Activated naive CD8-positive, alpha-beta T cell treated with anti-CD3 and anti-CD28 coated beads, Interleukin-2, amount 10 ng/mL, durations not matched to agents 7 days and 5 days (primary cell): Measurements from ENCODE around the gene SRCIN1. TPM values are rescaled to one million over a fixed set of nuclear protein-coding genes. Genes with fewer than 3 reads are reported as not detected.
"Not testable (repeated sequence)": the region's sequence is repeated elsewhere in the genome, so short reads cannot be mapped to it uniquely, and the experiment has no call there.

Experiments used
- ATAC-seq: fragments of 150-1000 bp; cut with Tn5 transposase; one replicate; pipeline ENCODE4 v1.10.0; 2021; ENCODE audit warnings: low read depth, moderate library complexity
- POLR2A ChIA-PET: fragments of 350-600 bp; sonication (Branson Sonifier 250); formaldehyde crosslinking; loops from one replicate; lab custom pipeline; 2021; ENCODE audit warnings: antibody characterized with exemption; lab: Charles Lee
- DNase-seq: peaks from one replicate; pipeline ENCODE4 v3.0.0; 2021
- H3K27ac Mint-ChIP-seq: one replicate; pipeline ENCODE4 v1.8.0; 2022; ENCODE audit warnings: mild to moderate bottlenecking, mixed read lengths
- H3K27me3 Mint-ChIP-seq: one replicate; pipeline ENCODE4 v1.8.0; 2022; ENCODE audit warnings: mild to moderate bottlenecking, moderate library complexity, mixed read lengths
- H3K36me3 Mint-ChIP-seq: one replicate; pipeline ENCODE4 v1.8.0; 2021; ENCODE audit warnings: mild to moderate bottlenecking, mixed read lengths
- H3K4me1 Mint-ChIP-seq: one replicate; pipeline ENCODE4 v1.8.0; 2021; ENCODE audit warnings: mixed read lengths
- H3K4me3 Mint-ChIP-seq: one replicate; pipeline ENCODE4 v1.8.0; 2022; ENCODE audit warnings: mild to moderate bottlenecking, moderate library complexity, mixed read lengths
- H3K9me3 Mint-ChIP-seq: one replicate; pipeline ENCODE4 v1.8.0; 2021; ENCODE audit warnings: mixed read lengths
- total RNA-seq, 2 experiments: library from RNA; stranded (reverse); gene quantifications; one replicate each; pipeline ENCODE4 v1.2.3, GENCODE V29; 2021

The SRCIN1 gene
- total RNA-seq, 2 experiments from 2014 or later = 0.11 TPM; not detected in 1

DNA sequence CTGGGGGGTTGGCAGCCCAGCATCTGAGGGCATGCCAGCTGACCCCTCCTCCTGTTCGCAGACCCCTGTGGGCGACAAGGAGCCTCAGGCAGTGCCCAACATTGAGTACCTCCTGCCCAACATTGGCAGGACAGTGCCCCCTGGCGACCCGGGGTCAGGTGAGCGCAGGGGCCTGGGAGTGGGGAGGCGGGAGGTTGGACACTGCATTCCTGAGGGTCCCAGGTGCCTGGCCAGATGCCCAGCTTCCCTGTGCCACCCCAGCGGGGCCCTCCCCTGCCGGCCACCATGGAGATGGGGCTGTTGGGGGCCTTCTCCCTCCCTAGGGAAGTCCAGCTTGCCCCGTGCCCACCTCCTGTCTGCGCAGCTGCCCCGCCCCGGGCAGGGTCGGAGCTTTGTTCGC is 107.4 kb downstream of the SRCIN1 start:
- no peak overlapping the region for H3K4me3 Mint-ChIP-seq
- DNase-seq (no peak), ATAC-seq (no peak)
- no peaks in the 10 kb centered on the region for H3K4me1 Mint-ChIP-seq
- no peaks in the 10 kb centered on the region for H3K27me3 Mint-ChIP-seq
- no peak overlapping the region for H3K27ac Mint-ChIP-seq
- no peaks in the 10 kb centered on the region for H3K36me3 Mint-ChIP-seq
- POLR2A ChIA-PET = no interaction called here
- H3K9me3 Mint-ChIP-seq = peaks cover 2% of the 10 kb centered on the region

DNA sequence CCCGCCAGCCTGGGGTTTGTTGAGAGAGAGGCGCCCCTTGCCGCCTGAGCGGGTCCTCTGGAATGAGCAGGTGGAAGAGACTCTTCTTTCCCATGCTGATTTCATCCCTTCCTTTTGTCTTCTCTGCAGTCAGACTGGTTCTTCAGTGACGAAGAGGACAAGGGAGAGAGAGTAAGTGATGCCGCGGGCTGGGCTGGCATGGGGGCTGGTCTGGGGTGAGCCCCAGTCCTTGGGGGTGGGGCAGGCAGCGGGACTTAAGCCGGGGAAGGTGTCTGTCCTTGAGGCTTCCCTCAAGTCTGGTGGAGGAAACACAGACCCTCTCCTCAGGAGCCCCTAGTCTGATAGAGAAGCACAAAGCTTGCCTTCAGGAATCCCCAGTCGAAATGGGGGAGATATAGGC is 108.1 kb downstream of the SRCIN1 start:
- H3K9me3 Mint-ChIP-seq, H3K4me1 Mint-ChIP-seq, ATAC-seq, POLR2A ChIA-PET, DNase-seq, H3K36me3 Mint-ChIP-seq, H3K27ac Mint-ChIP-seq, H3K4me3 Mint-ChIP-seq, H3K27me3 Mint-ChIP-seq: not testable (repeated sequence)

DNA sequence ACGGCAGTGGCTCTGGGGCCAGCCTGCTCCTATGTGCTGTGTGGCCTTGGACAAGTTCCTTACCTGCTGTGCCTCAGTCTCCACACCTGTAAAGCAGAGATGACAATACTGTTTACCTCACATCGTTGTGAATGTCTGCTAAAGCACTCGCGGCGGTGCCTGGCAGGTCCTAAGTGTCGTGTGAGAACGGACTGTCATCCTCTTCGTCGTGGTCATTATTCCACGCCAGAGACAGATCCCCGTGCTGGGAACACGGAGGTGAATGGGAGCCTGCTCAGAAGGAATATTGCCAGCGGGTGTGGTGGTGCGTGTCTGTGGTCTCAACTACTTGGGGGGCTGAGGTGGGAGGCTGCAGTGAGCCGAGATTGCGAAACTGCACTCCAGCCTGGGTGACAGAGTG is 111.6 kb downstream of the SRCIN1 start:
- H3K4me1 Mint-ChIP-seq, H3K4me3 Mint-ChIP-seq, POLR2A ChIA-PET, H3K36me3 Mint-ChIP-seq, DNase-seq, H3K27ac Mint-ChIP-seq, H3K27me3 Mint-ChIP-seq, ATAC-seq, H3K9me3 Mint-ChIP-seq: not testable (repeated sequence)

GRCh38 chr17:38492067-38493040 is 113.4 kb downstream of the SRCIN1 start:
- H3K4me1 Mint-ChIP-seq, H3K4me3 Mint-ChIP-seq, H3K36me3 Mint-ChIP-seq, POLR2A ChIA-PET, H3K27me3 Mint-ChIP-seq, H3K9me3 Mint-ChIP-seq, ATAC-seq, H3K27ac Mint-ChIP-seq: not testable (repeated sequence)
- DNase-seq = peak; percentile 92

GRCh38 chr17:38491346-38492066 is 114.2 kb downstream of the SRCIN1 start:
- H3K27me3 Mint-ChIP-seq, H3K27ac Mint-ChIP-seq, H3K4me1 Mint-ChIP-seq, POLR2A ChIA-PET, H3K4me3 Mint-ChIP-seq, H3K9me3 Mint-ChIP-seq, ATAC-seq, DNase-seq, H3K36me3 Mint-ChIP-seq: not testable (repeated sequence)

DNA sequence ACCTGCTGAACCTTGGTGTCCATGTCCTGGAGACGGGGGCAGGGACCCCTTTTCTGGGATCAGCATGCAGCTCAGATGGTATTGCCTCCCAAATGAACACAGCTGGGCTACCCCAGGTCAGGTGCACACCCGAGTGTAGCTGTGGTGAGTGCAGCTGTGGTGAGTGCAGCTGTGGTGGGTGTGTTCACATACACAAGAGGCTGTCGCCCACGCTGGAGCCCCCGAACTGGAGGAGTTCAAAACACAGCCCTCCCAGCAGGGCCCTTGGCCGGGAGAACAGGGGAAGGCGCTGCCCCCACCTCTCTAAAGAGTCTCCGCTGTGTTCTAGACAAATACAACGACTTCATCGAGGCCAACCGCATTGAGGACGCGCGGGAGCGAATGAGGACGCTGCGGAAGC is 116.0 kb downstream of the SRCIN1 start:
- H3K27me3 Mint-ChIP-seq, H3K4me3 Mint-ChIP-seq, H3K27ac Mint-ChIP-seq, ATAC-seq, H3K9me3 Mint-ChIP-seq, POLR2A ChIA-PET, H3K4me1 Mint-ChIP-seq, H3K36me3 Mint-ChIP-seq, DNase-seq: not testable (repeated sequence)

DNA sequence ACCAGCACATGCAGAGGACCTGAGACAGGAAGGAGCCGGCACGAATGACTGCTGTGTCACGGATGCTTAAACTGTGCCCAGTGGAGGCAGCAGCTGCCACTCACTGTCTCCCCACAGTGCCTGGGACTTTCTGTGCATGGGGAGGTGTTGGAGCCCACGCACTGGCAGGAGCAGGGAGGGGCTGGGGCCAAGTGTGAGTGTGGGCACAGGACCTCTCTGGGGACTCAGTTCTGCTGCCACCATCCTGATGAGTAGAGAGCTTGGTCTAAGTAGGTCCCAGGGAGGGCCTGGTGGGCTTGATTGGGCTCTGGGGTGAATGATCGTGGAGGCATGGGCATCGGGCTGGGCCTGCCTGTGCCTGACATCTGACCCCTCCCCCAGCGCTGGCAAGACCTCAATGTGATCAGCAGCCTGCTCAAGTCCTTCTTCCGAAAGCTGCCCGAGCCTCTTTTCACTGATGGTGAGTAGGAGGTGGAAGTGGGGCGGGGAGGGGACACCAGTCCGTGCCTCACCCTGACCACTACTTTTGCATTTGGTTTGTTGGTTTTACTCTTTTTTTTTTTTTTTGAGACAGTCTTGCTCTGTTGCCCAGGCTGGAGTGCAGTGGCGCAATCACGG is 120.0 kb downstream of the SRCIN1 start:
- H3K27me3 Mint-ChIP-seq, H3K9me3 Mint-ChIP-seq, ATAC-seq, DNase-seq, H3K4me1 Mint-ChIP-seq, H3K36me3 Mint-ChIP-seq, H3K4me3 Mint-ChIP-seq, H3K27ac Mint-ChIP-seq, POLR2A ChIA-PET: not testable (repeated sequence)

- no peak for DNase-seq
- Mint-ChIP-seq H3K36me3 (no peaks in the 10 kb centered on the region), H3K27me3 (peaks cover 7% of the 10 kb centered on the region), H3K9me3 (no peaks in the 10 kb centered on the region), H3K4me1 (no peaks in the 10 kb centered on the region), H3K27ac (peak overlapping the region; percentile 17), H3K4me3 (no peak overlapping the region)
- POLR2A ChIA-PET = no interaction called here
- ATAC-seq = no peak
Observed at GRCh38 chr17:38485146-38485468, 120.6 kb downstream of the SRCIN1 start.

- H3K4me3 Mint-ChIP-seq, H3K27ac Mint-ChIP-seq, H3K9me3 Mint-ChIP-seq, H3K36me3 Mint-ChIP-seq, POLR2A ChIA-PET, H3K4me1 Mint-ChIP-seq, H3K27me3 Mint-ChIP-seq: not testable (repeated sequence)
- peak; percentile 62 for DNase-seq
- peak; percentile 71 for ATAC-seq
Observed at GRCh38 chr17:38484242-38485145, 121.3 kb downstream of the SRCIN1 start.

GRCh38 chr17:38482700-38483043 is 123.1 kb downstream of the SRCIN1 start:
- H3K27ac Mint-ChIP-seq, ATAC-seq, DNase-seq, H3K9me3 Mint-ChIP-seq, H3K36me3 Mint-ChIP-seq, H3K4me1 Mint-ChIP-seq, POLR2A ChIA-PET, H3K4me3 Mint-ChIP-seq, H3K27me3 Mint-ChIP-seq: not testable (repeated sequence)

DNA sequence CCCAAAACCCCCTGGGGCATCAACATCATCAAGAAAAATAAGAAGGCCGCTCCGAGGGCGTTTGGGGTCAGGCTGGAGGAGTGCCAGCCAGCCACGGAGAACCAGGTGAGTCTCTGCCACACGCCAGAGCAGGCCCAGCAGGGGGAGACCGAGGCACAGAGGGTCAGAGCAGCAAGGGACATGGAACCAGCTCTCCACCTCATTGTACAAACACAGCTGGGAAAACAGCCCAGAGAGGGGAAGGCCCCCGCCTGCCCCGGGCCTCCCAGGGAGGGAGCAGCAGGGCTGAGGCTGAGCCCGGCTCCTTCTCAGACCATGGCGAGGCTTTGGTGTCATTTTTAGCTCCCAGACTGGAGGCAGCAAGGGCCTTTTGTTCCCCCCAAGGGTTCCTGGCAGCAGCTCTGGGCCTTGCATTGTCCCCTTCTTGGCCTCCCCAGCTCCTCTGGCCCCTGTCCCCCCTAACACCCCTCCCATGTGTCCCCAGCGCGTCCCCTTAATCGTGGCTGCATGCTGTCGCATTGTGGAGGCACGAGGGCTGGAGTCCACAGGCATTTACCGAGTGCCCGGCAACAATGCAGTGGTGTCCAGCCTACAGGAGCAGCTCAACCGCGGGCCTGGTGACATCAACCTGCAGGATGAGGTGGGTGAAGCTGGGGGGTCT is 123.6 kb downstream of the SRCIN1 start:
- DNase-seq, H3K36me3 Mint-ChIP-seq, H3K27ac Mint-ChIP-seq, H3K4me1 Mint-ChIP-seq, ATAC-seq, POLR2A ChIA-PET, H3K9me3 Mint-ChIP-seq, H3K4me3 Mint-ChIP-seq, H3K27me3 Mint-ChIP-seq: not testable (repeated sequence)
